Cardiac septum (tissue), 1 donor: ENCODE measurements around the gene ASB1. TPM values are rescaled to one million over a fixed set of nuclear protein-coding genes. Genes with fewer than 3 reads are reported as not detected.
"Not testable (repeated sequence)": the region's sequence is repeated elsewhere in the genome, so short reads cannot be mapped to it uniquely, and the experiment has no call there.

ENCODE experiments used
- DNase-seq: peaks from one replicate; pipeline ENCODE4 v3.0.0-alpha.2; 2020; ENCODE audit warnings: low spot score
- intact Hi-C: fragments of 100-400 bp; cut with DNase I; formaldehyde crosslinking; loops from one replicate; pipeline ENCODE4 v1.14.0; 2022
- total RNA-seq: library from RNA; stranded (reverse); fragmentation: NEBNext Ultra II Directional; extraction: Animal tissue kit (Norgen Biotek cat#: 25700); gene quantifications from one replicate; pipeline ENCODE4 v1.2.1, GENCODE V29; 2021
- donor health status: DM: no; HTN: no; CAD: no.

Gene ASB1
- total RNA-seq, 1 donor from 2014 or later, result 54.8 TPM

DNA sequence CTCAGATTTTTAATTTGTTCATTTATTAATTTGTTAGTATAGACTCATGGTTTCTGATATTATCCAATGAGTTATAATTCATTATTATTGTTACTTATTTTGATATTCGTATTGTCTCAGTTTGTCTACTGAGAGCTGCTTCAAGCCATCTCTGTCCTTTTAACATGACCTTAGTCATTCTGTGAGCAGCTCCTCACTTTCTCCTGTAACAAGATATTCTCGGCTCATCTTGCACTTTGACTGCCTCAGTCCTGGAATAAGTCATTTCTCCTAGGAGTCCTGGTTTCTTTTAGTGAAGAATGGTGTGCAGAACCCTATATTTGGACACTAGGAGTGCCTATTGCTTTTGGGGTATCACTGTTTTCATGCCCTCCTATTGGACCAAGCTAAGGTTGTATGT, 13.2 kb downstream of the ASB1 start:
- no peak for DNase-seq
- intact Hi-C loops, result no loop called here

DNA sequence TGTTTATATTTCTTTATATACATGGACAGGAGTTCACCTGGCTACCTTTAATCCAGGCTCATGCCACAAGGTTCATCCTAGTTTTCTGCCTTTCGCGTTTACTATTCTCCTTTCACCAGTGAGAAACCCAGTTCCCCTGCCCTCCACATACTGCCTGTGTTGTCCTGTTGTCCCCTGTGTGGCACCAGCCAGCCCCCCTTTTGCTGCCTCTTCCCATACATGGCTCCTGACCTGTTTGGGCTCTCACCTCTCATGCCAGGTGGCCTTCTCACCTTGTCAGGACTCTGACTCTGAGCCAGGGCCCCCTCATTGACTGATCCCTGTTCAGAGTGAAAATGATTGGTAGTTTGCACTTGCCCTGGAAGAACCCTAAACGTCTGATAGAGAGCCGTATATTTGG, 13.6 kb downstream of the ASB1 start:
- DNase-seq, result no peak
- intact Hi-C loops, result no loop called here

DNA sequence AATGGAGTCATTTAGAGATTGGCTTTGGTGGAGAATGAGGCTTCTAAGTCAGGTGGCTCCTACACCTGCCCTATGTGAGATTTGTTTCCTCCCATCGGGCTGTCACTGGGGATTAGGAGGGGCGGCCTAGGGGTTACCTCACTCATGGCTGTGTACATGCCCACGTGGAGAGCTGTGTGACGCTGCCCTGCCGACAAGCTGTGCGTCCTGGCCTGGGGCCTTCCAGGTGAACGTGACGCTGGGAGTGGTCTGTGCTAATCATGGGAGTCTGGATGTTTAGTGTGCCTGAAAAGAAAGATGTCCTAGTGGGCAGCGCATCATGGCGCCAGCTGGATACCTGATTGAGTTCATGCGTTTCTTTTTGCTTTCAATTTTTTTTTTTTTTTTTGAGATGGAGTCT, 14.0 kb downstream of the ASB1 start:
- DNase-seq, result no peak
- intact Hi-C loops, result no loop called here

DNA sequence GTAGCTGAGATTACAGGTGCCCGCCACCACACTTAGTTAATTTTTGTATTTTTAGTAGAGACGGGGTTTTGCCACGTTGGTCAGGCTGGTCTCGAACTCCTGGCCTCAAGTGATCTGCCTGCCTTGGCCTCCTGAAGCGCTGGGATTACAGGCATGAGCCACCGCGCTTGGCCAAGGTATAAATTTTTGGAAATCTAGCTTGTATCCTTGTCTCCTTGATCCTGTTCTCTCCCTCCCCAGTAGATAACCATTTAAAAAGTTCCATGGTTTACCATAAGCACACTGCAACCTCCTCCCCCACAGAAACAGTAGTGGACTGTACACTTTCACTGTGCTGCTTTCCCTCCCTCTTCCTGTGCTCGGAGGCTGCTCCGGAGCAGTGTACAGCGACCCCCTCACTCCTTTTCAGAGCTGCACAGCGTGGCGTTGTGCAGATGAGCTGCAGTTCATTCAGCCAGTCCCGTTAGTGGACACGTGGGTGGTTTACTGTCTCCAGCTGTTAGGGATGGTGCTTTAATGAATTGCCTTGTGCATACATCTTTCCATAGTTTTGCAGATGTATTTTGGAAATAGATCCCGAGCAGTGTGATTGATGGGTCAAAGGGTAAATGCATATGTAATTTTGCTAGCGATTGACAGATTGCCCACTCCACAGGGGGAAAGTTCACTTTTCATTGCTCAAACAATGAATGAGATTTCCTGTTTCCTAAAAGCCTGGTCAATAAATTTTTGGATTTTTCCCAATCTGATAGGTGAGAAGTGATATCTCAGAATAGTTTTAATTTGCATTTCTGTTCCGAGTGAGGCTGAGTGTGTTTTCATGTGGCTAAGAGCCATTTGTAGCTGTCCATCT, 14.8 kb downstream of the ASB1 start:
- no peak for DNase-seq
- intact Hi-C loops, result no loop called here

DNA sequence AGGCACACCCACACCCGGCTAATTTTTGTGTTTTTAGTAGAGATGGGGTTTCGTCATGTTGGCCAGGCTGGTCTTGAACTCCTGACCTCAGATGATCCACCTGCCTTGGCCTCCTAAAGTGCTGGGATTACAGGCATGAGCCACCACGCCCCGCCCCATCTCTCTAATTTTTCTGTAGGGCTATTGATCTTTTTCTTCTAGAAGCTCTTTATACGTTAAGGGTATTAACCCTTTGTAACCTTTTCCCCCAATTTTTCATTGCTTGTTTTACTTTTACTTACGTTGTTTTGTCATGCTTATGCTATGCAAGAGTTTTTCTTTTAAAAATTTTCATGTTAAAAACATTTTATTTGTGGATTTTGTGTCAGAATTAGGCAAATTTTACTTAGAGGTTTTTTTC, 15.5 kb downstream of the ASB1 start:
- intact Hi-C loops, DNase-seq: not testable (repeated sequence)

DNA sequence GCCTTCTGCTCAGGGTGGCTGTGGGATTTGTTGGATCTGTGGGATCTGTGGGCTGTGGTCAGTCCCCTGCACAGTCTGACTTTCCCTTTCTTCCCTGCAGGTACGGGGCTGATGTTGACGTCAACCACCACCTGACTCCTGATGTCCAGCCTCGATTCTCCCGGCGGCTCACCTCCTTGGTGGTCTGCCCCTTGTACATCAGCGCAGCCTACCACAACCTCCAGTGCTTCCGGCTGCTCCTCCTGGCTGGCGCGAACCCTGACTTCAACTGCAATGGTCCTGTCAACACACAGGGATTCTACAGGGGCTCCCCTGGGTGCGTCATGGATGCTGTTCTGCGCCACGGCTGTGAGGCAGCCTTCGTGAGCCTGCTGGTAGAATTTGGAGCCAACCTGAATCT, 17.5 kb downstream of the ASB1 start:
- DNase-seq, result peak; percentile 47
- intact Hi-C loops, result no loop called here

DNA sequence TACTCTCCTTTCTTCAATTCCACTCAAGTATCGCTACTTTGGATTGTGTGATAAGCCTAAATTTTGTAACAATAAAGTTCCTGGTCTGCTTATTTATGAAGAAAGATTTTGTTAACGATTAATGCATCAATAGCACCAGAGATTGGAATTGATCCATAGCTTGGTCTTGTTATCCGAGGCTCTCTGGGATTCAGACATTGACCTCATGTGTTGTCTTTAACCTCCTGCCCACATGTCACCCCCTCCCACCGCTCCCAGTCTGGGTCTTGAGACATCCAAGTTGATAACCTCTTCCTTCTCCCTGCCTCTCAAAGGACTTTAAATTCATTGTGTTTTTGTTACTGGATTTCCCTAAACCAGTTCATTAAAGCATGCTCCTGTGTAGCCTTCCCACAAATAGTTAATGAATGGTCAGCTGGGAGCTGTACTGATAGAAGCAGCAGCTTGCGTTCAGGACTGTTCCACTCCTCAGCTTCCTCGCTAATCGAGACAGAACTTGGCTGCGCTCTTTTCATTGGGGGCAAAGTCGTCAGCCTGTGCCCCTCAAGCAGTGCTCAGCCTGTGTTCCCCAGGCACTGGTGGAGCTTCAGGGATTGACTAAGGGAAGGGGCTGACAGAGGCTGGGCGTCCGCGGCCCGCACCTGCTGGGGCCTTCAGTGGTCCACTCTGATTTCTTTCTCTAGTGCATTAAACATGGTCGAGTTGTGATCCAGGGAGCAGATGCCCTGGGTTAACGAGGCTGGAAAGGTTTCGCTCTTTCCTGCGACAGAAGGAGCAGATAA, 18.9 kb downstream of the ASB1 start:
- DNase-seq, result no peak
- intact Hi-C loops, result no loop called here

DNA sequence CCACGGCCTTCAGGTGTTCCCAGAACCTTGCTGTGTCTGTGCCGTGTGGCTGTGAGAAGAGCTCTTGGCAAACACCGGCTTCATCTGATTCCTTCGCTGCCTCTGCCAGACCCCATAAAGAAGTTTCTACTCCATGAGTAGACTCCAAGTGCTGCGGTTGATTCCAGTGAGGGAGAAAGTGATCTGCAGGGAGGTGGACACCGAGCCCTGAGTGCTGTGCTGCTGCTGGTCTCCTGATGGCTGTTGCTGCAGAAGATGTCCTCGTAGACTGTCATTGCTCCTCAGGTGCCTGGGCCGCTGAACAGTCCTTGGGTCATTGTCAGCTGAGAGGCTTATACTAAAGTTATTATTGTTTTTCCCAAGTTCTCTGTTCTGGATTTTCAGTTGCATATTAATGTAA, 19.6 kb downstream of the ASB1 start:
- DNase-seq, result no peak
- intact Hi-C loops, result no loop called here

DNA sequence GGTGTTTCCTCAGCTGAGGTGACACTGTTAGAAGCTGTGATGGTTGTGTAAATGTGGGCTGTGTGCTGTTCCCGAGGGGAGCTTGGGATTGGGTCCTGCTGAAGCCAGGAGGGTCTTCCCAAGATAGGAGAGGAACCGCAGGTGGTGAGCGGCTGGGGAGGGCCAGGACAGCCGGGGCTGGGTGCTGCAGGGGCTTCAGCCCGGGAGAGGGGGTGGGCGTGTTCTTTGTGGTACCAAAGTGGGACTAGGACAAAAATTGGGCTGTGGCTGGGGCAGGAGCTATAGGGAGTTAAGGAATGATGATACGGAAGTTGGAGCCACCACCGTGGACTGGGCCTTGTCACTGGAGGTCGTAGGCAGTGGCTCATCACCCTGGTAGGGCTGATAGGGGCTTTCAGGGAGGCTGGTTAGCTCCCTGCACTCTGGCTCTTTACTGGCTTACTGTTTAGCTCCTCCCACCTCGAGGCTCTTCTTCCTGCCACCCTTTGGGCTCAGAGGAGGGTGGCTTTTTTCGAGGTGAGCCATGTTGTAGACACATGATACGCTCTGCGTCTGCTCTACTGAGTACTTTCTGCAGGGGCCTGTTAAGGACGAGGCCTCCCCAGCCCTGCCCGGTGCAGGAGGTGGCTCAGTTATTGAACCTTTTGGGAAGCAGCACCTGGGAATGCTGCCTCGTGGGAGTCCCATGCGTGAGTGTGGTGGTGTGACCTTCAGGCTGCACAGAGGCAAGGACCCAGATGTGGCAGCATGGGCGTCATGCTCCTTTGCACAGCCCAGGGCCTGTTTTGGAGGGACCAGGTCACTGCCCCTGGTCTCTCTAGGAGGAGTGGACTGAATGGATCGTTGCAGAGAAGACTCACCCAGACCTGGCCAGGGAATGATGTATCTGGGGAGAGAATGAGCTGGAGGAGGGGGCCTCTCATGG, 21.6 kb downstream of the ASB1 start:
- DNase-seq, result no peak
- intact Hi-C loops, result no loop called here

DNA sequence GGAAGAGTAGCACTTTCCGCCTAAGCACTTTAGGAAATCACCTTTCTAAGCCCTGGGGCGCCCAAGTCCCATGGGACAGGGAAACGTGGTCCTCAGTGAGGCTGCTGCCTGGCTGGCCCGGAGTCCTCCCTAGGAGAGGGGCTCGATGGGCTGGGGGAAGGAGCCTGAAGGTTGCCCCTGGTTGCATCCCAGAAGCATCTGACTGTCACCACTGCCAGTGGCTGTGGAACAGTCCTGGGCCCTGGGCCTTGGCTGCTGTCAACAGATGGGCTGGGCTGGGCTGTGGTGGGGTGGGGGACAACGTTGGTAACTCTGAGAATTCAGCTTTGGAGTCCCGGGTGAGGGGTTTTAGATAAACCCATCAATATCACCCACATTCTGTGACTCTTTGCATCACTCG, 22.5 kb downstream of the ASB1 start:
- intact Hi-C loops, result no loop called here
- DNase-seq, result no peak

DNA sequence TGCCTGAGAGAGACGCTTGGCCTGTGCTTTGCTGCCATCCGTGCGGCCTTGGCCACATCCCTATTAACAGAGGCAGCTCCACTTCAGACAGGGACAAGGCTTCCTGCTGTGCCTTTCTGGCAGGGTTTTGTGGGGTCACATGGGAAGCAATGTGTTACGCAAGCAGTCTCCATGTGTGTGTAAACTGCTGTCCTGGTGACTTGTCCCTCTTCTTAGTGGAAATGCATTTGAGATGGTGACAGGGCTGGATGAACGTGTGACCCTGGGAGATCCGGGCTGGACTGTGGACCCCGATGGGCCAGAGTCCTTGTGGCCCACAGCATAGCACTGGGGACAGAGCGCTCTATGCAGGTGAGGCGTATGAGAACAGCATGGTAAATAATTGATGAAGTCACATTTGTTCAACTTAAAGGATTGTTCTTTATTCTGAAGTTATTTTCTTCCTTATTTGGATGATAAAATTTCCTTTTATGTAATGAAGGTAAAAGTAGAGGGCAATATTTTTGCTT, 23.2 kb downstream of the ASB1 start:
- DNase-seq, result no peak
- intact Hi-C loops, result no loop called here

DNA sequence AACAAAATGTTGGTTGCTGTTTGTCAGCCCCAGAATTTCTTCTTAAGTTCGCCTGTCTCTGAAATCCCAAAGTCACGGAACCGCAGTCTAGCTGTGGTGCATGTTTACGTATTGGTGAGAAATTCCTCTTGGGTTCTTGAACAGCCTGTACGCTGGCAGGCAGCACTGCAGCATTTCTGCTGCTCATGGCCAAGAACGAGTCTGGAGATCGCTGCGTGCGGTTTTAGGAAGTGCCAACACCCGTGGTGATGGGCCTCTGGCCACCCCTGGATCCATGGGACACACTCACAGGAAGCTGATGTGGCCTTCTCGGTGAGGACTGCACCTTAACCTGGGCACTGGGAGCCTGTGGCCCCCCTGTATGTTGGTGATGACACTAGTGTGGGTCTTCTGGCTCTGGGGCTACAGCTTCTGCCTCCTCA, 23.7 kb downstream of the ASB1 start:
- intact Hi-C loops, result no loop called here
- DNase-seq, result no peak

DNA sequence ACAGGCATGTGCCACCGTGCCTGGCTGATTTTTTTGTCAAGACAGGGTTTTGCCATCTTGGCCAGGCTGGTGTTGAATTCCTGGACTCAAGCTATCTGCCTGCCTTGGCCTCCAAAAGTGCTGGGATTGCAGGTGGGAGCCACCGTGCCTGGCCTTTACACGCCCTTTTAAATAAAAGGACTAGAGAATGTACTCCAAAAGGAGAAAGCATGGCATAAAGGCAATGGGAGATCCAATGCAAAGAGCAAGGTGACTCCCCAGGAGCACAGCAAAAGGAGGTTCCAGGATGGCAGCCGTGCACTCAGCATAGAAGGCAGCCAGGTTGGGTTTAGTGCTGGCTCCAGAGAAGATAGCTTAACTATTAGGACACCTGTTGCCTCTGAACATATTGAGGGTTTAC, 27.1 kb downstream of the ASB1 start:
- intact Hi-C loops, result no loop called here
- DNase-seq, result no peak

DNA sequence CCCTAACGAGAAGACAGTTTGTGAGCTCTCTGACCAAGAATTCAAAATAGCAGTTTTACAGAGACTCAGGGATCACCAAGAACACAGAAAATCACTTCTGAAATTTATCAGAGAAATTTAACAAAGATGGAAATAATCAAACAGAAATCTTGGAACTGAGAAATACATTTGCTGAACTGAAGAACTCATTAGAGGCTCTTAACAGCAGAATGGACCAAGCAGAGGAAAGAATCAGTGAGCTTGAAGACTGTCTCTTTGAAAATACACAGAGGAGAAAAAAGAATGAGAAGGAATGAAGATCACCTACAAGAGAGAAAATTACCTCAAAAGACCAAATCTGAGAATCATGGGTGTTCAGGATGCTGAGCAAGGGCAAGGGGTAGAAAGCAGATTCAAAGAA, 29.7 kb downstream of the ASB1 start:
- intact Hi-C loops, result no loop called here
- no peak for DNase-seq

DNA sequence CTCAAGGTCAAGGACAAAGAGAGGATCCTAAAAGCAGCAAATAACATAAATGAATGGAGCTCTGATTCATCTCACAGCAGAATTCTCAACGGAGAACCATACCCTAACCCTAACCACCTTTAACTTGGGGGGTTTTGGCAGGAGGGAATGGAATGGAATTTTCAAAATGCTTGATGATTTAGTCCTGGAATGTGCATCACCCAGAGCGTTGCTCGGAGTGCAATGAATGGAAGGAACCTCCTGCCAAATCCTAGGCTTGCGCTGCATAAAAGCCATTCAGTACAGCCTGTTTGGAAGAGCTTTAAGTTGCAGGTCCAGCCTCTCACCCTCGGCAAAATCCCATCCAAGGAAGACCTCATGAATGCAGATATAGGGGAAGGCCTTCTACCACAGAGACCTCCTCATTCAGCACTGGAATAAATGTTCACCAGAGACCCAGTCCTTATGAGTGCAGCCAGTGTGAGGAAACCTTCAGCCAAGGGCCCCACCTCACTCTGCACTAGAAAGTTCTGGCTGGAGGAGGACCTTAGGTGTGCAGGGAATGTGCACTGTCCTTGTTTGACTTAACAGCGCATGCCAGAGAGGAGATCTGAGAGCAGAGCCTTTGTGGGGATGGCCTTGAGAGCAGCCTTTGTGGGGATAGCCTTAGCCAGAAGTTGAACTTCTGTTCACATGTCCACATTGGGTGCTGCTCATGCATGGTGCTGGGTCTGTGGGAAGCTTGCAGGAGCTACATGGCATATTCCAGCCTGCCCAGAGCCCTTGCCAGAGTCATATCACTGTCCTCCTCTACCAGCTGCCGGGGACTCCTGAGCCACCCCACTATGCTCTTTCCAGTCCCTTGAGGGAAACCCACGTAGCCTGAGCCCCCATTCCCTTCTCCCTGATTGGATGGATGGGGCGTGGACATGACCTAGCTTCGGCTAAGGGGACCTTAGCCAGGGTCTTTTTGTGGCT, 30.5 kb downstream of the ASB1 start:
- DNase-seq, result no peak
- intact Hi-C loops, result no loop called here

DNA sequence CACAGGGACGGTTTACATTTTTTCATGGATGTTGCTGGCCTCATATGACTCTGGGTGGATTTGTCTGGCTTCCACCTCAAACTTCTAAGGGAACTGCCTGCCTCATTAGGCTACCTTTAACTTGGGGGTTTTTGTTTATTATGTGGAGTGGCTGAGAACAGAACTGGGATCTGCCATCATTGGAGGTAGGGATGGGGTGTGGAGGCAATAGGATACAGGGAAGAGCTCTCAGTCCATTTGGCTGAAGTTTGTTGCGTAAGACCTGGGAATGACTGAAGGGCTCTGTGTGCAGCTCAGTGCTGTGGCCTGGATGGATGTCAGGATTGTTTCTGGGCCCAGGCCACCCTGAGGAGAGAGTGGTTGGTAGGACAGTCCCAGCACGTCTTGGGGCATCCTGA, 31.2 kb downstream of the ASB1 start:
- no peak for DNase-seq
- intact Hi-C loops, result no loop called here

DNA sequence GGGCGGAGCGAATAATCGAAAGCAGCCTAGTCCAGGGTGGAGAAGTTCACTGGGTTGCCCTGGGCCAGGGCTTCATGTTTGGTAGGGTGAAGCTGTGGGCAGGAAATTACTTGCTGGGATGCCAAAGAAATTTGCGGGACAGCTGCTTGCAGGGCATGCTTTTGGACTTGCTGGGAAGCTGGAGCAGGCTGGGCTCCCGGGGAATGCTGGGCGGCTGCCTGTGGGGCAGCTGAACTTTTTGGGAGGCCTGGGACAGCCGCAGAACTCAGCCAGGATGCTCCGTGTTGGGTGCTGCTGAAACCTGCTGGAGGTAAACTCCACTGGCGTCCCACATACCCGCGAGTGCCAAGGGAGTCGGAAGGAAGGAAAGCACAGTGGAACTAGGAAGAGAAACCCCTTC, 31.9 kb downstream of the ASB1 start:
- no peak for DNase-seq
- intact Hi-C loops, result no loop called here

DNA sequence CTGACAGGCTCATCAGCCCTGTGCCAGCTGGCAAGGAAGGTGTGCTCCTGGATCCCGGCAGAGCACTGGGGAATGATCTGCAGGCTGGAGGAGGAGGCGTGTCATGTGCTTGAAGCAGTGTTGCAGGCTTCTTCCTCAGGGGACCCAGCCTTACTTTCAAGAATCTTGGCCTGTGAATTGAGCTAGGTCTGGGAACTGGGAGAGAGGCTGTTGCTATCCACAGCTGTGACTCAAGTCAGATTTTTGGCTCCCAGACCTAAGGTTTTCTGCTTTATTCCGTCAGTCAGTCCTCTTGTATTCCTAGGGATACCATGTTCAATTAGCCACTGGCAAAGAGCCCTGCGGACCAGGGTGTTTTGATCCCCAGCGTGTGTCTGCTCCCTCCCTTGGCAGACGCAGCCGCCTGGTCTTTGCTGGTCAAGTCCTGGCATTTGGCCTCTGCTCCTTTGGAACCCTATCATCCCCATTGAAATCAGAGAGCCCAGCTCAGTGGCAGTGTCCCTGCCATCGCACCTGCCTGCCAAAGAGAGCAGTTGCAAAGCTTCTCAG, 32.4 kb downstream of the ASB1 start:
- no peak for DNase-seq
- intact Hi-C loops, result no loop called here
